Measurements from ENCODE around the gene ATXN1.

- TF ChIP-seq GATA3 (IDR thresholded peaks at IDR 0.05; ENCODE audit: low read depth, low read length) (no peak), GATA2 (IDR thresholded peaks at IDR 0.05; ENCODE audit: low read depth, low read length) (no peak)
These were observed 409 bp upstream of the ATXN1 start for GRCh38 chr6:16761471-16762267.
